Smooth muscle cell (in vitro differentiated cells): ENCODE measurements around the gene CALY. TPM values are rescaled to one million over a fixed set of nuclear protein-coding genes. Genes with fewer than 3 reads are reported as not detected.

Experiments
- DNase-seq: peaks from one replicate; lab custom pipeline; 2025; ENCODE audit not compliant: unreplicated experiment; lab: John Stamatoyannopoulos, UW
- H2AFZ ChIP-seq: fragments of 200-600 bp; sonication (generic); 2 replicates; pipeline ENCODE4 v1.6.0; 2016; ENCODE audit warnings: antibody characterized with exemption, low read depth, mild to moderate bottlenecking
- H3F3A ChIP-seq: fragments of 200-600 bp; sonication (generic); 2 replicates; pipeline ENCODE4 v1.6.0; 2017; ENCODE audit warnings: antibody characterized with exemption, low read depth
- H3K27ac ChIP-seq: fragments of 200-600 bp; sonication (generic); 2 replicates; pipeline ENCODE4 v1.5.1; 2016; ENCODE audit warnings: low read depth, mild to moderate bottlenecking
- H3K27me3 ChIP-seq: fragments of 200-600 bp; sonication (generic); 2 replicates; pipeline ENCODE4 v1.6.1; 2016; ENCODE audit warnings: low read depth, mild to moderate bottlenecking
- H3K36me3 ChIP-seq: fragments of 200-600 bp; sonication (generic); 2 replicates; pipeline ENCODE4 v1.5.1; 2016; ENCODE audit warnings: low read depth
- H3K4me1 ChIP-seq: fragments of 200-600 bp; sonication (generic); 2 replicates; pipeline ENCODE4 v1.5.1; 2016; ENCODE audit warnings: low read depth
- H3K4me2 ChIP-seq: fragments of 200-600 bp; sonication (generic); 2 replicates; pipeline ENCODE4 v1.6.0; 2016; ENCODE audit warnings: mild to moderate bottlenecking
- H3K4me3 ChIP-seq: fragments of 200-600 bp; sonication (generic); 2 replicates; pipeline ENCODE4 v1.5.1; 2016; ENCODE audit warnings: mild to moderate bottlenecking
- H3K79me2 ChIP-seq: fragments of 200-600 bp; sonication (generic); 2 replicates; pipeline ENCODE4 v1.6.0; 2016; ENCODE audit warnings: low read depth, mild to moderate bottlenecking
- H3K9ac ChIP-seq: fragments of 200-600 bp; sonication (generic); 2 replicates; pipeline ENCODE4 v1.6.0; 2016; ENCODE audit warnings: low read depth
- H3K9me3 ChIP-seq: fragments of 200-600 bp; sonication (generic); replicated peaks from 2 replicates; pipeline ENCODE4 v1.5.1; 2016; ENCODE audit warnings: low read depth
- H4K20me1 ChIP-seq: fragments of 200-600 bp; sonication (generic); 2 replicates; pipeline ENCODE4 v1.6.0; 2016; ENCODE audit warnings: low read depth
- CTCF ChIP-seq: fragments of 200-600 bp; sonication (generic); IDR thresholded peaks from 2 replicates; pipeline ENCODE4 v1.5.1; 2017; ENCODE audit warnings: borderline replicate concordance, mild to moderate bottlenecking, antibody characterized with exemption; ENCODE audit not compliant: insufficient read depth, poor library complexity, severe bottlenecking
- WGBS: methylation state at CpG from one replicate; pipeline ENCODE4 v1.1.7; 2016; ENCODE audit warnings: low lambda C conversion rate; 5-methylcytosine and 5-hydroxymethylcytosine counted together
- polyA plus RNA-seq: library from polyadenylated mRNA; unstranded; fragments of >200 nt; fragmentation: Nextera tagmentation; extraction: Ambion mirVana; gene quantifications from 2 replicates; pipeline ENCODE4 v1.2.1, GENCODE V29; 2016
- total RNA-seq: library from RNA; depleted of rRNA; stranded (reverse); fragments of >200 nt; gene quantifications from 2 replicates; pipeline ENCODE4 v1.2.3, GENCODE V29; 2014

Gene CALY
- total and polyA plus RNA-seq, 2 experiments from 2014 or later = 2.4 to 10.1 TPM

- no peak overlapping the region for H3K9ac ChIP-seq
- H3K4me2 ChIP-seq = no peak overlapping the region
- H3F3A ChIP-seq = no peaks in the 10 kb centered on the region
- H3K4me3 ChIP-seq = no peak overlapping the region
- no peak for DNase-seq
- 90% methylated on average over 17 of the region's 17 CpGs for WGBS
- no peaks in the 10 kb centered on the region for H3K9me3 ChIP-seq
- no peaks in the 10 kb centered on the region for H3K4me1 ChIP-seq
- H4K20me1 ChIP-seq = peaks cover 14% of the 10 kb centered on the region
- no peaks in the 10 kb centered on the region for H3K27me3 ChIP-seq
- no peak overlapping the region for H3K27ac ChIP-seq
- no peak for TF ChIP-seq CTCF
- H2AFZ ChIP-seq = no peak overlapping the region
- no peaks in the 10 kb centered on the region for H3K36me3 ChIP-seq
- no peaks in the 10 kb centered on the region for H3K79me2 ChIP-seq
Measured at GRCh38 chr10:133359972-133360610, 23.4 kb upstream of the CALY start.

GRCh38 chr10:133359554-133359971, 22.9 kb upstream of the CALY start:
- no peaks in the 10 kb centered on the region for H3K79me2 ChIP-seq
- no peak overlapping the region for H3K4me2 ChIP-seq
- H3K27me3 ChIP-seq = no peaks in the 10 kb centered on the region
- no peak for DNase-seq
- no peak overlapping the region for H3K9ac ChIP-seq
- H2AFZ ChIP-seq = no peak overlapping the region
- no peak for TF ChIP-seq CTCF
- H3K36me3 ChIP-seq = no peaks in the 10 kb centered on the region
- no peaks in the 10 kb centered on the region for H3K9me3 ChIP-seq
- H3K4me1 ChIP-seq = no peaks in the 10 kb centered on the region
- H4K20me1 ChIP-seq = peaks cover 19% of the 10 kb centered on the region
- H3K27ac ChIP-seq = no peak overlapping the region
- WGBS = 74% methylated on average over 6 of the region's 6 CpGs
- H3F3A ChIP-seq = no peaks in the 10 kb centered on the region
- no peak overlapping the region for H3K4me3 ChIP-seq

GRCh38 chr10:133358925-133359310, 22.2 kb upstream of the CALY start:
- no peak overlapping the region for H2AFZ ChIP-seq
- WGBS = 99% methylated on average over 11 of the region's 11 CpGs

More at GRCh38 chr10:133358925-133359310, 22.2 kb upstream of the CALY start:
- H3K27me3 ChIP-seq = no peaks in the 10 kb centered on the region
- TF ChIP-seq CTCF = no peak
- H3K4me2 ChIP-seq = no peak overlapping the region
- DNase-seq = no peak
- peaks cover 19% of the 10 kb centered on the region for H4K20me1 ChIP-seq
- no peaks in the 10 kb centered on the region for H3K36me3 ChIP-seq
- H3K4me1 ChIP-seq = no peaks in the 10 kb centered on the region
- H3K4me3 ChIP-seq = no peak overlapping the region
- no peaks in the 10 kb centered on the region for H3K9me3 ChIP-seq
- H3F3A ChIP-seq = no peaks in the 10 kb centered on the region
- no peaks in the 10 kb centered on the region for H3K79me2 ChIP-seq
- H3K27ac ChIP-seq = no peak overlapping the region
- H3K9ac ChIP-seq = no peak overlapping the region
